GM18870 (cell line): ENCODE data around the gene ALAD.
"Not testable (repeated sequence)": the region's sequence is repeated elsewhere in the genome, so short reads cannot be mapped to it uniquely, and the experiment has no call there.

ENCODE experiments used
- ATAC-seq: cut with Tn5 transposase; IDR thresholded peaks from one replicate; pipeline ENCODE4 v1.9.1; 2021; ENCODE audit warnings: moderate library complexity; ENCODE audit not compliant: unreplicated experiment

The ALAD gene

DNA sequence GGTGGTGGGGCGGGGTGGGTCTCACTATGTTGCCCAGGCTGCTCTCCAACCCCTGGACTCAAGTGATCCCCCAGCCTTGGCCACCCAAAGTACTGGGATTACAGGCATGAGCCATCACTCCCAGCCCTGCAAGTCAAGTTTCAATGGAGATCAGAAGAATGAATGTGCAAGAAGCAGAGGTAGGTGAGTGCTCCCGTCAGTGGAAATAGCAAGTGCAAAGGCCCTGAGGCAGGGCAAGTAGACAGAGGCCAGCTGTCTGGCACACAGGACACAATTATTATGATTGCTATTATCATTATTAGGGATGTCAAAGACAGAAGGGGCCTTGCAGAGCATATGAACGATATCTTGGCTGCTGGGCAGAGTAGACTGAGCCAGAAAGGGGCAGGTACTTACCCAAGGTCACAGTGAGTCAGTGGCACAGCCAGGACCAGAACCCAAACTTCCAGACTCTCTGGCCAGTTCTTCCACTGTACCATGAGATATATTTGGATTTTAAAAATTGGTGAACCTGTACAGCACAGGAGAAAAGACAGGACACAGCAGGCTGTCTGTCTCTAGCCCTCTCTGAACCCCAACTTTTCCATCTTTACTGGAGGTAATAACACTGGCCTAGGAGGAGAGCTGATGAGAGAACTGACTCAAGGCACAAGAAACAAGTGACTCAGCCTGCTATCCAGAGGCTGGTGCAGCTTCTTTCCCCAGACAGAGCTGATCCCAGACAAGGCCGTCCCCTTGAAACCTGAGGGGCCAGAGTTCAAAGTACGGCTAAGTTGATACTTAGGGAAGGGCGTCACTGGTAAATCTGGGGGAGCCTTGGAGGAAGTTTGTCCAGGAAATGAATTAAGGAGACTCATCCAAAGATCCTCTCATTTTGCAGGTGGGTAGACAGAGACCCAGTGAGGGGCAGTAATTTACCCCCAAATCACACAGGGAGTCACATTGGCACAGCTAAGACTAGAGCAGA lies 25.7 kb downstream of the ALAD start:
- no peak for ATAC-seq

DNA sequence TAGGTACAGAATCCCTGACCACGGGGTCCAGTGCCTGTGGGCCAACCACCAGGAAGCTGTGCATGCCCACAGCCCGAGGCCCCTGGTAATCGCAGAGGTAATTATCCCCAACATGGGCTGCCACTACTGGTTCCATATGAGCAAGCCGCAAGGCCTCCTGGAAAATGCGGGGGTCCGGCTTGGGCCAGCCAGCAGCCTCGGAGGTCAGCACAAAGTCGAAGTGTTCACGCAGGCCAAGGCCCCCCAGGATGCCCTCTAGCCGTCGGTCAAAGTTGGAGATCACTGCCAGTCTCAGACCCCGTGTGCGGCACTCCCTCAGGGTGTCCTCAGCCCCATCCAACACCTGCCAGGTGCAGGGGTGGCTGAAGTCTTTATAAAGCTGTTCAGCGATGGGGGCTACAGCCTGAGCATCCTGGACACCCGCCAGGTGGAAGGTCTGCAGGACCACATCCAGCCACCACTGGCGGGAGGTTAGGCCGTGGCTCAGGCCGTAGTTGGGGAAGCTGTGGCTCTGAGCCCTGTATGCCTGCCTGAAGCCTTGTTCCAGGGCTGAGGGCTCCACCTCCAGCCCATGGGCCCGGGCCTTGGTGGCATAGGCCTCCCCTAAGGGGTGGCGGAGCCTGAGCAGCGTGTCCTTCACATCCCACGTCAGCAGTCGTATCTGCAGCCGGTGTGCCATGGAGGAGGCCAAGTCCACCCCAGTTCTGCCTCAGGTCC lies 27.2 kb downstream of the ALAD start:
- ATAC-seq, result no peak

DNA sequence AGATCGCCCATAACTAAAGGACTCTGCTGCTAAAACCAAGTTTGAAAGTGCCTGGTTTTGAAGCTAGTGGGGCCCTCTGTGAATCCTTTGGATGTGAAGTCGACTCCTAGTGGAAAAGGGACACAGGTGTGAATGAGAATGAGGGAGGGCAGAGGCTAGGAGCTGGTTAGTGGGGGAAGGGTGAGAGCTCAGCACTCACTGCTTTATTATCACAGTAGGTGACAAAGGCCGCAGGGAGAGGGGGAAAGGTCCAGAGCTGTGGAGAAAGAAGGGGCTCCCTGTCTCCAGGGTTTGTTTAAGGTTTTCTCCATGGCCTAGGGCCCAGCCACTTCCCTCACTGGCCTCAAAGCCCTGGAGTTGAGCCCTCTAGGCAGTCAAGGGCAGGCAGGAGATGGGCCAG lies 27.8 kb downstream of the ALAD start:
- no peak for ATAC-seq

DNA sequence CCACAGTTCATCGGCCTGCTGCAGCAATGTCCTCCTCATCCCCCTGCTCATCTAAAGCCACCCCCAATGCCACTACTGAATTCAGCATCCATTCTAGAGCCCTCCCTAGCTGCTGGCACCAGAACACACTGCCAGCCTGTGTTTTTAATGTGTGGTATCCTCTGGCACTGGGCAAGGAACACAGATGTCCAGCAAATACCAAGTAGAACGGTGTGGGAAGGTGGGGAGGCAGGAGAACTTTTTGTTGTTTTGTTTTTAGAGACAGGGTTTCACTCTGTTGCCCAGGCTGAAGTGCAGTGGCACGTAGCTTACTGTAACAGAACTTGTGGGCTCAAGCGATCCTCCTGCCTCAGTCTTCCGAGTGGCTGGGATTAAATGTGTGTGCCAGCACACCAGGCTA lies 29.0 kb downstream of the ALAD start:
- no peak for ATAC-seq

DNA sequence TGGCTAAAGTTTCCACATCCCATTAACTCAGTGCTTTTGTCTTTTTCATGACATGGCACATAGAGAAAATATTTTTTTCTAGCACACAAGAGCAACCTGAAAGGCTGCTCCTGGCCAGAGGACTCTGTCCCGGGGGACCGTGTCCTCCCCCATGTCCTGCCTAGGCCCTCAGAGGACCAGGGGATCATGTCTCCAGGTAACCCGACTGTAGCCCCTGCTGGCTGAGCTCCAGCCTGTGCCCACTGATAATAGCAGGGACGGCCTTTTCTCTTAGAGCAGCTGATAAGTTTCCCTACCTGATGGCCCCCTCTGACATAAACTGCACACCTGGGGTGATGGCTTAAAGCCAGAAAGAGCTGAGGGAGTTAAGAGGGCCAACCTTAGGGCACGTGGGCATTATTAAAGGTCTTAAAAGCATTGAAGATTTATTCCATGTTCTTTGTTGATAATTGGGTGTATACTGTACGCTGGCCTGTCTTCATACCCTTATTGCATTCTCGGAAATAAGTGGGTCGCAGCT lies 30.2 kb downstream of the ALAD start:
- ATAC-seq, result no peak

DNA sequence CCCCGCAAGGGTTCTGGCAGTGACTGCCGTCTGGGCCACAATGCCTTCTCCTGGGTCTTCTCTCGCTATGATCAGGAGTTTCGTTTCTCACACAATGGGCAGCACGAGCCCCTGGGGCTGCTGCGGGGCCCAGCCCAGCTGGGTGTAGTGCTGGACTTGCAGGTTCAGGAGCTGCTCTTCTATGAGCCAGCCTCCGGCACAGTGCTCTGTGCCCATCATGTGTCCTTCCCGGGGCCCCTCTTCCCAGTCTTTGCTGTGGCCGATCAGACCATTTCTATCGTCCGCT lies 31.3 kb downstream of the ALAD start:
- ATAC-seq, result no peak

DNA sequence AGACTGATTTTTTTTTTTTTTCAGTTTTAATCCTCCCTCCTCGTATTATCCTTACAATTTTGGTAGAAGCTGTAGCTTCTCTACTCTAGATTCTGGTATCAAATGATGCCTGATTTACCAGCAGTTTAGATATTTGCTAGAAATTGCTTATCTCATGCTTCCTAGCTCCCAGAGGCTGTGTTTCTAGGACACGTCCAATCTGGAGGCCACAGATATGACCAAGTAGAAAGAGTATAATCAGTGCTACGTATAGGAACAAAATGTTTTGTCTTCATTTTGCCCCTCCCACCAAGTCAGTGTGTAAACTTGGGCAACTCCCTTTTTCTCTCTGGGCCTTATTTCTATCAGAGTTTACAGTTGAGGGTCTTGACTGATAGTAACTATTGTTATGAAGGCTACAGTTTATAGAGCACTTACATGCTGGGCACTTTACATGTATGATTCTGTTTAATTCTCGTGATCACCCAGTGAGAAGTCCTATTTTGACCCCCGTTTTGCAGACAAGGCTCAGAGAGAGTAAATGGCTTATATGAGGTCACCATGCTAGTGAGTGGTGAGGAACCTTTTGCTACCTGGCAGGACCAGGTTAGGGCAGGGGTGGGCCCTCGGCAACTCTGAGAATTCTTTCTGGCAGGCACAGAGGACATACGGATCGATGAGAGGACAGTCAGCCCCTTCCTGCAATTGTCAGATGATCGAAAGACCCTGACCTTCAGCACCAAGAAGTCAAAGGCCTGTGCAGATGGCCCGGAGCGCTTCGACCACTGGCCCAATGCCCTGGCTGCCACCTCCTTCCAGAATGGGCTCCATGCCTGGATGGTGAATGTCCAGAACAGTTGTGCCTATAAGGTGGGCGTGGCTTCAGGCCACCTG lies 31.9 kb downstream of the ALAD start:
- ATAC-seq, result no peak

DNA sequence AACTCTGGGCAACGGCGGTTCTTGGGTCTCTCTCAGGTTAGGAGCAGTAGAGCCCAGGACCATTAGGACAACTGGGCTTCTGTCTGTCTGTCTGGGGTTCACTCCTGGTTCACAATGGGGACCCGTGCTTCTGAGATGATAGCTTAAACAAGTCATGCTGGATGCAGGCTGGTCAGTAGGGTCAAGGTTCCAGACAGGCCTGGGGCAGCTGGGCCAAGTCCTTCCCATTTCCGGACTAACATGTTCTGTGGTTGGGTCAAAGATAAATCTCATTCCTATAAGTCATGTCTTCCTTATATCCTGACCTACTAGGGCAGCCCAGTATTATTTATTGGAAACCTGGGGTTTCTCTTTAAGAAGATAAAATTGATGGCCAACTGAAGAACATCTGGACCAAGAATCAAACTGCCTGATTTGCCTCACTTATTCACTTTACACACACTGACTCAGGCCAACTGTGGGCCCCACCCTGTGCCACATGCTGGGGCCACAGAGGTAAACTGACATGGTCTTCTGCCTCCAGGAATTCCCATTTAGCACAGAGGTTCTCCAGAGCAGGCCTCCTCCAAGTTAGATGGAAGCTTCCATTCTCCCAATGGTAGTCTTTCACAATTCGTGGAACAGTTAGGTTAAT lies 32.6 kb downstream of the ALAD start:
- no peak for ATAC-seq

DNA sequence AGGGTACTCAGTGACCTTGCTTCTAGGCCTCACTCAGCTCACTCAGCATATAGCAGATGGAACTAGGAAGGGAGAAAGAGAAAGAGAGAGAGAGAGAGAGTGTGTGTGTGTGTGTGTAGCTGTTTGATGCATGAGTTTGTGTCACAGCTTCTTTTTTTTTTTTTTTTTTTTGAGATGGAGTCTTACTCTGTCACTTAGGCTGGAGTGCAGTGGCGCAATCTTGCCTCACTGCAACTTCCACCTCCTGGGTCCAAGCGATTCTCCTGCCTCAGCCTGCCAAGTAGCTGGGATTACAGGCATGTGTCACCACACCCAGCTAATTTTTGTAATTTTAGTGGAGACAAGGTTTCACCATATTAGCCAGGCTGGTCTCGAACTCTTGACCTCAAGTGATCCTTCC lies 35.4 kb downstream of the ALAD start:
- not testable (repeated sequence) for ATAC-seq

DNA sequence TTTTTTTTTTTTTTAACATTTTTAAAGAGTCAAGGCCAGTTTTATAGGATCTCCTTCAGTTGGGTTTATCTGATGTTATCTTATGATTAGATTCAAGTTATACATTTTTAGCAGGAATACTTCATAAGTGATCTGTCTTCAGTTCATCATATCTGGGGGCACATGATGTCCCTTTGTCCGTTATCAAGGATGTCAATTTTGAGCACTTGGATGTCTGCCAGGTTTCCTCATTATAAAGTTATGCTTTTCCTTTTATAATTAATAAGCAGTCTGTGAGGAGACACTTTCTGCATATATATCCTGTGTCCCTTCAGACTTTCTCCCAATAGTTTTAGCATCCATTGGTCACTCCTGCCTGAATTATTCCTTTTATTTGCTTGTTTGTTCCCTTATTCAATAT lies 36.1 kb downstream of the ALAD start:
- no peak for ATAC-seq

DNA sequence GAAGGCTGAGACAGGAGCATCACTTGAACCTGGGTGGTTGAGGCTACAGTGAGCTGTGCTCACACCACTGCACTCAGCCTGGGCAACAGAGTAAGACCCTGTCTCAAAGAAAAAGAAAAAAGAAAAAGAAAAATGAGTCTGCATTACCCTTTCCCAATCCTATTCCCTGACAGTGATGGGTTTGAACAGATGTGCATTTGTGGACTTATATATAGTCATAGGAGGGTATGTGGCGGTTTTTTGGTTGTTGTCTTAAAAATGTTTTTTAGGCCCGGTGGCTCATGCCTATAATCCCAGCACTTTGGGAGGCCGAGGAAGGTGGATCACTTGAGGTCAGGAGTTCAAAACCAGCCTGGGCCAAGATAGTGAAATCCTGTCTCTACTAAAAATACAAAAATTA lies 37.7 kb downstream of the ALAD start:
- ATAC-seq, result no peak

DNA sequence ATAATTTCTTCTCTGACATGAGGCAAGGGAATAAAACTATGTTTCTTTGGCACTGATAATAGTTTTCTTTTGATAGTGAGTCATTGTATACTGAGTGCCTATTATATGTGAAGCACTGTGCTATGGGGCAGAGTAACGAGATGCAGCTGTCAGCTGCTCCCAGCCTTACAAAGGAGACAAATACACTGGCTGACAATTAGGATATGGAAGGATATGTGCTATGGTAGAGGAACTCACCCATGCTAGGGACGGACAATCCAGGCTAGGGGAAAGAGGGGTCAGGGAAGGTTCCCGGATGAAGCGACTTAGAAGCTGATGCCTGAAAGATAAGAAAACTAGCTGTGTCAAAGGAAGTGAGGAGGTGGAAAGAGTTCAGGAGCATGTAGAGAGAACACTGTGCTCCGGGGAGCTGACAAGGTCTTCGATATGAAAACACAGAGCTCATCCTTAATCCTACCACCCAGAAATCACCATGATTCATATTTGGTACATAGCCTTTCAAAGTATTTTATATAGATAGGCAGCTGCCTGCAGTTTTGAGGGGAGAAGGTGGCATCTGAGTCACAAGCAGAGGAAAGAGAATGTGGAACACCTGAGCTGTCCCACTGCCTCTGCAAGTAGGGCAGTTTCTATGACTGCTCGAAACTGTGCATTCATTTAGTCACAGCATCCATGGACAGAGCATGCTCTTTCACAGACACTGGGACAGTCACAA lies 39.6 kb downstream of the ALAD start:
- ATAC-seq, result no peak

DNA sequence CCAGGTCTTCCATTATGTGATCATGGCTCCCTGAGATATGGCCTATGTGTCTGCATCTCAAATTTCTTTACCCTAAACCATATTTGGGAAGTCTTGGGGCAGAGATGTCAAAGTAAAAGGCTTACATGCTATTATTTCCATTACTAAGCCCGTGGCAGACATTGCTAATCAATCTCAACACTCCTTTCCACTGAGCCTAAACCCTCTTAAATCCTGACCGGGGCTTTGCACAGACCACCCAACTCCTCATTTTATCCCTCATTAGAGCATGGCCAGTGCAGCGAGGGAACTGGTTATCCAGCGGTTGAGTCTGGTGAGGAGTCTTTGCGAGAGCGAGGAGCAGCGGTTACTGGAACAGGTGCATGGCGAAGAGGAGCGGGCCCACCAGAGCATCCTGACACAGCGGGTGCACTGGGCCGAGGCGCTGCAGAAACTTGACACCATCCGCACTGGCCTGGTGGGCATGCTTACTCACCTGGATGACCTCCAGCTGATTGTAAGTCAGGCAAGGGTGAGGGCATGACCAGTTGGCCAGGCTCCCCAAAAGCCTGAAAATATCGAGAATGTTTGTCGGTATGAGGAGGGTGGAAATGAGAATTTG lies 40.7 kb downstream of the ALAD start:
- ATAC-seq, result no peak

DNA sequence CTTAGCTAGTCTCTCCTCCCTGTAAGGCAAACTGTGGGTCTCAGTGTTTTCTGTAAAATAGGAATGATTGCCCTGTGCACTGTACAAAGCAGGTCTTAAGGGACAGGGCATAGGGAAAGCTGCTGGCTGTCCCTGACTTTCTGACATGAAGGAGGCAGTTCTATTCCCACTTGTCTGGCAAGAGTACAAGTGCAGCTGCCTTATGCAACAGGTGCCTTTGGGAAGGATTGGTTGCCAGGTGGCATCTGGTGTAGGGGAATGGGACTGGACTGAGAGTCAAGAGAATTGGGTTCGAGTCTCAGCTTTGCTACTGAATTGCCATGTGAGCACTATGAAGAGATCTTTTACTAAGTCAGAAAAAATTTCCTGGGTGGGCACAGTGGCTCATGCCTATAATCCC lies 41.7 kb downstream of the ALAD start:
- no peak for ATAC-seq

DNA sequence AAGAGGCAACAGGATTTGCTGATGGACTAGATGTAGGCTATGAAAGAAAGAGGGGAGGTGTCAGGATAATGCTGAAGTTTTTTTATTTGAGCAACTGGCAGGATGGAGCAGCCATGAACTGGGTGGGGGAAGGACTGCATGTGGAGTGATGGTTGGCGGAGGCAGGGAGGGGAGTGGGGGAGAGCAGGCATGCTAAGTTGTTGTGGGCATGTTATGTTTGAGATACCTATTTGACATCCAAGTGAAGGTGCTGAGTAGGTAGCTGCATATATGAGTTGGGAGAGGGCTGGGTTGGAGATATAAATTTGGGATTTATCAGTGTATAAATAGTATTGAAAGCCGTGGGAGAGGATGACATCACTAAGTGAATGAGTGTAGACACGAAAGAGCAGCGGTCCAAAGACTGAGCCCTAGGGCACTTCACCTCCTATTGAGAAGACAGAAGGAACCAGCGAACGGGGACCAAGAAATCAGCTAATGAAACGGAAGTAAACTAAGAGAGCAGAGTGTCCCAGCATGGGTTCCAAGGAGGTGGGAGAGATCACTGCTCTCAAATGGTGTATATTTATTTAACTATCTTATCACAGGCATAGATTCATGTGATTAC lies 44.3 kb downstream of the ALAD start:
- no peak for ATAC-seq

DNA sequence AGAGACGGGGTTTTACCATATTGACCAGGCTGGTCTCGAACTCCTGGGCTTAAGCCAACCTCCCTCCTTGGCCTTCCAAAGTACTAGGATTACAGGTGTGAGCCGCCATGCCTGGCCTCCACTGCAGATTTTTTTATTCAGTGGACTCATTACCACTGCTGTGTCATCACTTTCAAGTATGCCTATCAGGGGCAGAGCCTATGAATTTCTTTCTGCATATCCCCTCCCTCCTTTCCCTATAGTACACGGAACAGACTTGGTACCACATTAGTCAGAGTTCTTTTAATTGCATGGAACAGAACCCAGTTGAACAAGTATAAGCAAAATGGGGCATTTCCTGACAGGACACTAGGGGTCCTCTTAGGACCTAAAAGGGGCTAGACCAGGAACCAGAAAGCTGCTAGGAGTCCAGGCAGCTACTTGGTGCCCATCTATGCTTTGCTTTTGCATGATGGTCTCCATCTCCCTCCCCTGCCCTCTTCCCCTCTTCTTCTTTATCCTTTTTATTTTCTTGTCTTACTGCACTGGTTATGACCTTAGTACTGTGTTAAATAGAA lies 46.0 kb downstream of the ALAD start:
- ATAC-seq, result no peak

DNA sequence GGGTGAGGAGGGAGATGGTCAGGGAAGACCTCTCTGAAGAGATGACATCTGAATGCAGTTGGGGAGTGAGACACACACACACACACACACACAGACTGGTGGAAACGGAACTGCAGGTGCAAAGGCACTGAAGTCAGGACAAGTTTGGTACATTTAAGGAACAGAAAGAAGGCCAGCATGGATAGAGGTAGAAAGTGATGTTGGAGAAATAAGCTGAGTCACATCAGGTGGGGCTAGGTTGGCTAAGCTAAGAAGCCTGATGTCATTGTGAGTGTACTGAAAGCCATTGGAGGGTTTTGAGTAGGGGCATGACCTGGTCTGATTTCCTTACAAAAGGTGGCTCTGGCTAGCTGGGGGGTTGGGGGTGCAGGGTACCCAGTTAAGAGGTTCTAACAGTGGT lies 48.7 kb downstream of the ALAD start:
- no peak for ATAC-seq

DNA sequence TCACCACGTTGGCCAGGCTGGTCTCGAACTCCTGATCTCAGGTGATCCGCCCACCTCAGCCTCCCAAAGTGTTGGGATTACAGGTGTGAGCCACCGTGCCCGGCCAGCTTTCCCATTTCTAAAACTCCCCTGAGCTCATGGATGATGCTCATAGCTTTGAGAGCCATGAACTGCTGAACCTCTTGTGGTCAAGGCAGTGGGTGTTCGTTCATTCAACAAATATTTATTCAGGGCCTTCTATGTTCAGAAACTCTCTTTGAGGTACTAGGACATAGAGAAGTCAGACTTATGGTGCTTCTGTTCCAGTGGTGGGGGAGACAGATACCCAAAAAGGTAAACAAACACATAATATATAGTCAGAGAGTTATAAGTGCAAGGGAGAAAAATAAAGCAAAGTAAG lies 49.1 kb downstream of the ALAD start:
- ATAC-seq, result no peak

DNA sequence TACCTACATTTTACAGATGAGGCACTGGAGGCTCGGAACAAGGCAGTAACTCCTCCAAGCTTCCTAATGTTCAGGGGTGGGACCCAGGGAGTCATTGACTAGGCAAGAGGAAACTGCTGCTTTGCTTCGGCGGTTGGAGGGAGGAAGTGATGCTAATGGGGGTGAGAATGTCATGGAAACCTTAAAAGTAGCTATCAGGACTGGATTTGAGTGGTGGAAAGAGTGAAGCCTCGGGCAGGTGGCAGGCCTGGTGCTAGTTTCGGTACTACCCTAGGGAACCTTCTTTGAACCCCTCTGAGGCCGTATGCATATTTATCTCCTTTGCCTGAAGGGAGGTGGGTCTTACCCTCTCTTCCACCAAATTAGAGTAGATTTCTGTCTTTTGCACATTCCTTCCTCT lies 50.1 kb downstream of the ALAD start:
- no peak for ATAC-seq
